HG02798 (cell line): Measurements from ENCODE around the gene CDK14.

ENCODE experiments used
- ATAC-seq: cut with Tn5 transposase; IDR thresholded peaks from one replicate; pipeline ENCODE4 v1.9.1; 2021; ENCODE audit warnings: mild to moderate bottlenecking; ENCODE audit not compliant: unreplicated experiment, poor library complexity

Gene CDK14

DNA sequence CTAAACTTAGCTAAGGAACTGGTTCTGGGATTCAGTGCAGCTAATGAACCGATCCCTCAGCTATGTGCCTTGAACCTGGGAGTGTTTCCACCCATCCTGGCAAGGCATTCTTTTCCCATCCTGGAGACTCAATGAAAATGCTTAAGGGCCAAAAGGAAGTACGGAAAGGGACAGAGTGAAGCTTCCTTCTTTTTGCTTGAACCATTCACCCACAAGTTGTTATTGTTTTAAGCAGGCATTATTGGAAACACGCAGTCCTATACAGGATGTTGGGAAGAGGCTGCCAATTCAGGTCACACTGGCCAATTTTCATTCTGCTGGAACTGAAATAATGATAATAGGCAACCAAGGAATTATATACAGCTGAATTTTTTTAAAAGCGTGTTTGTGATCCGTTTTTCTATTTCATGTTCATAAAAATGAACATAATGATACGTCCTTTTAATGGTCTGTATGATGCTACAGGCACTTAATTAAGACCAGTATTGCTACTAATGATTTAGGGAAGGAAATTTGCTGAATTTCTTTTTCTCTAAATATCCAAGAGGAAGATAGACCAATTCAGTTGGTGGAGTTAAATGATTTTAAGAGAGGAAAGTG is 610.3 kb downstream of the CDK14 start:
- no peak for ATAC-seq

DNA sequence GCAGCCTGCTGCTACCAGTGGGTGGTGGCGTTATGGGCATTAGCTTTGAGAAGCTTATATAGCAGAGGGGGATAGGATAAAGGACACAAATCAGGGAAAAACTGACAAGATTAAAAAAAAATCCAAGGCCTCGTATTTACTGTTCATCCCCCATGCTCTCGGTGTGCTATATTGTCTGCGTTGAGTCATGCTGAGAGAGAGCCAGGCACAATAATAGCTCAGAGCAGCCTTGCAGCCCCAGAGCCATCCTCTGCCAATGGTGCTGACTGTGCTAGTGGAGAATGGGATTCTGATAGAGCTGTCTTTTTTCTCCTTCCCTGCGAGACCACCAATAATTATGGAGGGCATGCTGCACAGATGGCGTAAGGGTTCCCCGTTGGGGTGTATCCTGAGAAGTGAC is 616.5 kb downstream of the CDK14 start:
- ATAC-seq: no peak

DNA sequence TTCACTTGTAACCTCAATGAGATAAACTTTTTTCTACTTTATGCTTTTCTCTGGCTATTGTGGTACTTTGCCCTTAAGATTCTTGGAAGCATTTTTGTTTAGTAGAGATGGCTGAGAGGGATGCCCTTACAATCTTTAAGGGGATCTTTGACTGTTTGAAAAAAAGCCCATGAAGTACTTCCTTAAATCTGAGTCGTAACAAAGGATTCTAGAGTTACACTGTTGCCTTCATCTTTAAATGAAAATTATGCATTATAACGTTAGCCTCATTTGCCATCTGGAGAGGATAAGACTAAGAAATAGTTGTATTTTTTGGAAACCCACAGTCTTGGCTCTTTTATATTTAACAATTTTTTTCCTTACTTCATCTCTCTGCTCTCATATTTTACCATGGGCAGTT is 630.3 kb downstream of the CDK14 start:
- ATAC-seq: no peak

DNA sequence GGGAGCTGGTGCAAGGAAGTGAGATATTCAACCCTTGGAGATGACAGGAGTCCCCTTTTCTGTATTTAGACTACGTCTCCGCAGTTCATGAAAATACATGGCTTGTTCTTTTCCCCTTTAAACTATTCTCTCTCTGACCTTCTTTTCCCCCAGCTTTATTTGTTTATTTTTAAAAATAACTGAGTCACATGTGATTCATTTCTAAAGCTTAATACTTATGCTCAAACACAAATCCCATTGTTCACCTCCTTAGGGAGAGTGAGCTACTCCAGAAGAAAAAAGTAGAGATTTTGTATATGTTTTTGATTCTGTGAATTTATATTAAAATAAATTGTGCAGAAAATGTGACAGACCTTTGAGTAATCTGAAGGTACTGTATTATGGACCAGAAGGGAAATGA is 632.2 kb downstream of the CDK14 start:
- no peak for ATAC-seq

DNA sequence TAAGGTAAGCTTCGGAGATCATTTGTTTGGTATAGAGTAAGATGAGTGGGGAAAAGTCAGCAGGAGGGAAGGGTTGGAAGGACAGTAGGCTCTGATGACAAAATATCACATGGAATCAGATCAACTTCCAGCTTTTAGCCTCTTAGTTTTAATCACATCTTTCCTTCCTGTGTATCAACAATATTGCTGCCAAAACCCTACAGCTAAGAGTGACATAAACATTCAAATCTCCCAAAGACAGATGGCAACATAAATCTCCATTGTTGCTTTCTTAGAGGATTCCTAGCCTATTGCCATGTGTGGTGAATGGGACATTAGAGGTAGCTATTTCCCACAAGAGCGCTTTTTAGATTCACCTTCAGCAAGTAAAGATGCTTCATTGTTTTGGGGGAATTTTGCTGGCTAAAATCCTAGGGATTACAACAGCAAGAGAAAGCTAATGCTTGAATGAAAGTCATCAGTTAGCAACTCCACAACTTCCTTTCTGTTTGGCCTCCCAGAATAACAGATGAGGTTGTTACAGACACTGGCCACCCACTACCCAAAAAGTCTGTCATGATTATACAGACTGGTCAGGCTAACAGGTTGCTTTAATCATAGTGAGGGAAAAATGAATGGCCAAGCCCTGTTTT is 632.9 kb downstream of the CDK14 start:
- ATAC-seq: no peak

DNA sequence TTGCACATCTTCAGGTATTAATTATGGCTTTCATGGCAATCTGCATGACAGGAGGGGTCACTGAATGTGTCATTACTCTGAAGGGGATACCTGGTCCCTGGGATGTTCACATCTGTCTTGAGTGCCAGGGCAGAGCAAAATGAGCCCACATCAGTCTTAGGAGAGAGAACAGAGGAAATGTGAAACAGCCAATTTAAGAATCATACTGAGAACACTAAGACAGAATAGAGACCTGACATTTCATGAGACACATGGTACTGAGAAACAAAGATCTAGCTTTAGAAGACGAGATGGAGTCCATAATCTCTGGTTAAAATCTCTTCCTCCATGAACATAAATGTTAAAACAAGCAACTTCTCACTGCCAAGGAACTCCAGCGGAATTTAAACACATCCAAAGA is 634.0 kb downstream of the CDK14 start:
- ATAC-seq: no peak

- ATAC-seq: no peak
Measured at GRCh38 chr7:91230503-91230902, 634.4 kb downstream of the CDK14 start.

DNA sequence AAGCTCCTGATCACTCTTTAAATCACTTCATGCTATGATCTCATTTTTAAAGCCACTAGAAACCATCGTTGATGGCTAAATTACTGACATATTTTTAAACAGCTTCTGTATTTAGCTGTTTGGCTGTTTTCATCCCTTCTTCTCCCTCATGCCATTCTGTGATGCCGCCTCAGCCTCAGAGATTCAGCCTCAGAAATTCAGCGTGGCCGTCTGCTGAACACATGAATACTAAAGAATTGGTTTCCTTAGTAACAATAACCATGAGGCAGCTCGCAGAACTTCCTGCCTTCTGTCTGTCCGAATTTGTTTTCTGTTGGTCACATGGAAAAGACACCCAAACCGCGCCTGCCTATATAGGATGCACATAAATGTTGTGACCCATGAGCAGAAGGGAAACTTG is 637.1 kb downstream of the CDK14 start:
- no peak for ATAC-seq

DNA sequence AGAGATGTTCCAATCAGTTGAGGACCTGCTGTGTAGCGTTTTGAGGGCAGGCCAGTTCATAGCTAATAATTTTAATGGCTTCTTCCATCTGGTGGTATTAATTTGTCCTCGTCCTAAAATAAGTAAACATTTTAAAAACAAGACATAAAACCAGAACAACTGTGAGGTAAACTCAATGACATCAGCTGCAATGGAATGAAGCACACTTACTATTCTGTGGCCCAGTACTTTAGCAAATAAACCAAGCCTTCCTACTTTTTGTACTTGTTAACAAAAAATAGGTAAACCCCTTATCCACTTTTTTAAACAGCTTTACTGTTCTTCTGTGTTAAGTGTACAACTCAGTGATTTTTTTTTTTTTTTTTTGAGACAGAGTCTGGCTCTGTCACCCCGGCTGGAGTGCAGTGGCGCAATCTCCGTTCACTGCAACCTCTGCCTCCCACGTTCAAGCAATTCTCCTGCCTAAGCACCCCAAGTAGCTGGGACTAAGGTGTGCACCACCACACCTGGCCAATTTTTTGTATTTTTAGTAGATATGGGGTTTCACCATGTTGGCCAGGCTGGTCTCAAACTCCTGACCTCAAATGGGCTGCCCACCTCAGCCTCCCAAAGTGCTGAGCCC is 639.2 kb downstream of the CDK14 start:
- no peak for ATAC-seq

DNA sequence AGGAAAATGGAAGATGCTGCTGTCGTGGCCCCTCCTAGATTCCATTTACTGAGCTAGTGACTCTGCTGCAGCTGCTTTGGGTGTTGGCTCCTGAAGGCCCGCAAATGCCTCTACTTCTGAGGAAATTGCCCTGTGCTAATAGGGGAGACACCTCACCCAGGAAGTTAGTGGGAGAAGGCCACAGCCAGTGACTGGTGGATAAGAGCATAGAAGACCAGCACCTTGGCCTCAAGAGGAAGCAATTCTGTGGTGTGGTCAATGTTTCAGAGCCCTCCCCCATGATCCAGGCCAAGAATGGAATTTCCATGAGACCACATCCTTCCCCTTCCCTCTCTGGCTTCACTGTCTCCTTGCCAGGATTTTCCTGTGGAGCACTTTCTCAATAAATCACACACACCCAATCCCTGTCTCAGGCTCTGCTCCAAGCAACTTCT is 643.1 kb downstream of the CDK14 start:
- ATAC-seq: no peak

- no peak for ATAC-seq
Measured at GRCh38 chr7:91239772-91240171, 643.7 kb downstream of the CDK14 start.

- no peak for ATAC-seq
Measured at GRCh38 chr7:91240376-91240941, 644.3 kb downstream of the CDK14 start.

DNA sequence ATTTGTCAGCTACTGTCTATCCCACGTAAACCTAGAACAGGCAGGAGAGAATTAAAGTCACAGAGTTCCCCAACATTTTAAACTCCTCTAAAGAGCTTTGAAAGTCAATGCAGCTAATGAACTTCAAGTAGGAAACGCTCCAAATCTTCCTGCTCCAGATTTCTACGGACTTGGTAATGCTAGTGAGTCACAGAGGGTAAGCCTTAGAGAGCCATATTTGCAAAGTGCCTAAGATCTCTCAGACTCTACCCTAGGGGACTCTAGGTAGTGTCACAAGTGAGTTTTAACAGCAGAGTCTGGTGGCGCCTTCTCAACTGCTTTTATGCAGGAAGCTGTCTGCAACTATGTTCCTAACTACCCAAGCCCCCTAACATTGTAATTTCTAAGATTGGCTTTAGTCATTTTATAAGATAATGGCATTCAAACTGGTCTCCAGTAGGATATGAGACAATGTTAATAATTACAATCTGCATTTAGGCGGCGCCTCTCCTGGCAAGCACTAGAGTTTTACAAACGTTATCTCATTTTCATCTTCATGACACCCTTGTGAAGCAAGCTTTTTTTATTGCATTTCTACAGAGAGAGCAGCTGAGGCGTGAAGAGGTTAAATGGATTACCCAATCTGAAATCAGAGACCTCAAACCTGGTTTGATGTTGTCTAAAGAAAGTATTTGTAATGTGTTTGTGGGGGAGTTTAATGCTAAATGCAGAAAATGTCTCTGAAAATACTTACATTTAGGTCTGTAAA is 646.1 kb downstream of the CDK14 start:
- no peak for ATAC-seq

DNA sequence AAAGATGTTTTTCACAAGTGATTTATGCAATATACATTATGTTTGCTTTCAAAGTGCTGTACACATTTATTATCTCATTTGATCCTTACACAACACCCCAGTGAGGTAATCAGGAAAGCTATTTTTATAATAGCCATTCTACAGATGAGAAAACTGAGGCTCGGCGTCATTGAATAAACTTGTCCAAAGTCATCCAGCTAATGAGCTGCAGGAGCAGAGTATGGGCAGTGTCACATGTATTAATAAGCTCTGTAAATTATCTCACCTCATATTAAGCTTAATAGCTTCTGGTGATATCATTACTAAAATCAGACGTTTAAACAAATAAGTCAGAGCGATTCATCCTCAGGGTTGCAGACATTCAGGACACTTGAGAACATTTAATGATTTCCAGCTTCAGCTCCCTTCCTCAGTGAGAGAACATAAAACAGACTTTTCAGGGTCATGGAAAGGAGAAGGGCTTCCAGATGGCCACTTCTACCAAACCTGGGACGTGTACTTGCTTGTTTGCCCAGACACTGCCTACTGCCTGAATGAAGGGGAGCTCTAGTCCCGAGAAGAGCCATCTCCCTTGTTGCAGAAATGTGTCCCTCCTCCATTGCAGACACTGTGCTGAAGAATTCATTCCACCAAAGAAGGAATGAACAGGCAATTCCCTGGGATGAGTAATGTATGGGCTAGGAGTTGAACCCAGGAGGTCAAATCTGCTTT is 647.6 kb downstream of the CDK14 start:
- no peak for ATAC-seq

DNA sequence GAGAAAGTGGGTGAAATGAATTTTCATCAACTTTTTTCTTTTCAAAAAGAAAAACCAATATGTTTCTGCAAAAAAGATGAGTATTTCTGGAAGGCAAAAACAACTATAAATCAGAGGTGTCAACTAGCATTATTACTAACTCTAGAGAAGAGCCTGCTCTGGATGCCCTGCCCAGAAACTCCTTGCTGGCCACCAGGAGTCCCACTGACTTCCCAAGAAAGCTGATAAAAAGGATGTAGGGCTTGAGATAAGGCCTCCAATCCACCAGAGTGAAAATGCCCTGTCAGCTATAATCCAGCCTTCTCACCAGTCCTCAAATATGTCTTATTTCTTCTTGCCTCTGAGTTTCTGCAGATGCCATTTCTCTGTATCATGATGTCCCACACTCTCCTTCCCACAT is 651.4 kb downstream of the CDK14 start:
- no peak for ATAC-seq

DNA sequence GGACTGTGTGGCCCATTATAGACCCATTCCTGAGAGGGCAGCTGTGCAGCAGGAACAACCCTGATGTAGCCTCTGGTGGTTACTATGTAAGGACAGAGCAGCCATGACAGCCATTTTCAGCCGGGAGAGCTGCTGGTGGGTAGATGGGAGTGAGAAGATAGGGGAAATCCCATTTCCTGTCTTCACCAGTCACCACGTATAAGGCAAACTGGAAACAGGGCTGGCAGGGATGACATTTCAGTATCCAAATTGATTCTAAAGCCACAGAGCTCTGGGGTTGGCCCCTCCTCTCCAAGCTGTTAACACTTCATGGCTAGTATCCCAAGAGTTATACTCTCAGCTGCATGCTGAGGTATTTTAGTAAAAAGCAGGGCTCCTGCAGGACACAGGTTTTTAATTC is 652.9 kb downstream of the CDK14 start:
- ATAC-seq: no peak

DNA sequence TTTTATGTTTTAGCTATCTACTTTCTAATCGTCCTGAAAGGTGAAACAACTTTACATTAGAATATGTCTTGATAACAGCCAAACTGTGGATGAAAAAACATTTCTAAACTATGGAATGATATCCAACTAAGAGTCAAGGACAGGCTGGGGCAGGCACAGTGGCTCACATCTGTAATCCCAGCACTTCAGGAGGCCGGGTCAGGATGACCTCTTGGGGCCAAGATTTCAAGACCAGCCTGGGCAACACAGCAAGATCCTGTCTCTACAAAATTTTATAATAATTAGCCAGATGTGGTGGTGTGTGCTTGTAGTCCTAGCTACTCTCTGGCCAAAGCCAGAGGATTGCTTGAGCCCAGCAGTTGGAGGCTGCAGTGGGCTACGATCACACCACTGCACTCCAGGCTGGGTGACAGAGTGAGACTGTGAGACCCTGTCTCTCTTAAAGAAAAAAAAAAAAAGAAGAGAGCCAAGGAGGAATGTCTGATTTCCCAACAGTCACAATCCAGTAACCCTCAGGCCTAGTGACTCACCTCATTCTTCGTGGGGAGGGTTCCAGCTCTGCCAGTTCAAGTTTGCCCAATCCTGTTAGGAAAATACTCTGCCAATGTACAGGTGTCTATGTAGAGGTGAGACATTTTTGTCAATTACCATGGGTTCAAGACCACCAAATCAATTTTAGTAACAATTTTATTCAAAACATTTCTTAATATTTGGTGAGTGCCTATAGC is 653.5 kb downstream of the CDK14 start:
- ATAC-seq: no peak

- no peak for ATAC-seq
Measured at GRCh38 chr7:91250706-91251105, 654.6 kb downstream of the CDK14 start.

DNA sequence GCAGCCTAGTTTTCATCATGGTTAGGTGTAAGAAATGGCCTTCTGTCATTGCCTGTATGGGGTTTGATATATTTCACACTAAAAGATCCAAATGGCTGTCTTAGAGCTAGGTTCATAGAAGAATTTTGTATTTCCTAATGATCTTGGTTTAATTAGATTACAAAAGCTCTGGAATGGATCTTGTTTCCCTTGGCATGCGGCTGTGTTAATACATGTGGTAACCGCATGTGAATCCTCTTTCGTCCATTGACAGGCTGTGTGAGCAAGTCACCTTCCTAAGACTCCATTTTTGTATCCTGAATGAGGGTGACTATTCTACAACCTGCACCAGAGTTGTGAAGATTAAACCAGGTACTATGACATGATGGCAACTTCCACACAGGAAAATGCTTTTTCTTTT is 655.8 kb downstream of the CDK14 start:
- no peak for ATAC-seq
